Activated naive CD4-positive, alpha-beta T cell treated with anti-CD3 and anti-CD28 coated beads, Interleukin-2, amount 50 U/mL, for 72 hours (primary cell): ENCODE results near the gene PANK4. TPM values are rescaled to one million over a fixed set of nuclear protein-coding genes. Genes with fewer than 3 reads are reported as not detected.
"Not testable (repeated sequence)": the region's sequence is repeated elsewhere in the genome, so short reads cannot be mapped to it uniquely, and the experiment has no call there.

Experiments
- ATAC-seq, 2 donors: fragments of 150-1000 bp; cut with Tn5 transposase; 2 replicates each; pipeline ENCODE4 v1.10.0; 2021; ENCODE audit warnings: mild to moderate bottlenecking in 2 of 2, moderate library complexity in 2 of 2
- DNase-seq, 2 donors: peaks; one replicate each; pipeline ENCODE4 v3.0.0; 2021 to 2022; ENCODE audit warnings: low spot score in 2 of 2
- H3K27ac Mint-ChIP-seq, 2 donors: one replicate each; pipeline ENCODE4 v1.8.0; 2022; ENCODE audit warnings: mild to moderate bottlenecking in 2 of 2, mixed read lengths in 2 of 2
- H3K36me3 Mint-ChIP-seq, 2 donors: one replicate each; pipeline ENCODE4 v1.8.0; 2022; ENCODE audit warnings: mixed read lengths in 2 of 2
- H3K9me3 Mint-ChIP-seq, 2 donors: one replicate each; pipeline ENCODE4 v1.8.0; 2022; ENCODE audit warnings: mixed read lengths in 2 of 2
- total RNA-seq, 2 donors: library from RNA; stranded (reverse); gene quantifications; one replicate each; pipeline ENCODE4 v1.2.3, GENCODE V29; 2022

Gene PANK4
- total RNA-seq, 2 donors from 2014 or later: 45.7 to 79.7 TPM

GRCh38 chr1:2552189-2552588 lies 25.8 kb upstream of the PANK4 start:
- DNase-seq (no peak), ATAC-seq (no peak)
- Mint-ChIP-seq H3K27ac (peak overlapping the region in 1 of 2 donors; percentile 66), H3K9me3 (no peaks in the 10 kb centered on the region), H3K36me3 (peaks cover 7 to 12% of the 10 kb centered on the region in 2 donors)

- not testable (repeated sequence) for DNase-seq, H3K9me3 Mint-ChIP-seq, ATAC-seq, H3K36me3 Mint-ChIP-seq
- peak overlapping the region in 1 of 2 donors; percentile 66 for H3K27ac Mint-ChIP-seq
Measured at GRCh38 chr1:2551544-2551943, 25.1 kb upstream of the PANK4 start.

- not testable (repeated sequence) for DNase-seq, H3K9me3 Mint-ChIP-seq, ATAC-seq, H3K36me3 Mint-ChIP-seq
- peak overlapping the region in 1 of 2 donors; percentile 93 for H3K27ac Mint-ChIP-seq
Measured at GRCh38 chr1:2550309-2550861, 24.0 kb upstream of the PANK4 start.

GRCh38 chr1:2549367-2550029 lies 23.1 kb upstream of the PANK4 start:
- not testable (repeated sequence) for H3K9me3 Mint-ChIP-seq, H3K36me3 Mint-ChIP-seq, DNase-seq, ATAC-seq
- peak overlapping the region; percentile 93 to 94 for H3K27ac Mint-ChIP-seq

- no peaks in the 10 kb centered on the region for H3K9me3 Mint-ChIP-seq
- ATAC-seq (peak; percentile 31 to 38), DNase-seq (peak; percentile 88)
- peak overlapping the region; percentile 93 to 97 for H3K27ac Mint-ChIP-seq
- no peaks in the 10 kb centered on the region for H3K36me3 Mint-ChIP-seq
Measured at GRCh38 chr1:2548068-2548589, 21.7 kb upstream of the PANK4 start.

- peak; percentile 52 to 62 for ATAC-seq
Measured at GRCh38 chr1:2547210-2548067, 21.0 kb upstream of the PANK4 start.

GRCh38 chr1:2546515-2547209 lies 20.3 kb upstream of the PANK4 start:
- DNase-seq (peak; percentile 85 to 89), ATAC-seq (peak; percentile 53 to 70)
- Mint-ChIP-seq H3K9me3 (no peaks in the 10 kb centered on the region), H3K27ac (peak overlapping the region; percentile 93 to 97), H3K36me3 (no peaks in the 10 kb centered on the region)

More at GRCh38 chr1:2547210-2548067, 21.0 kb upstream of the PANK4 start:
- H3K9me3 Mint-ChIP-seq: no peaks in the 10 kb centered on the region
- H3K36me3 Mint-ChIP-seq: no peaks in the 10 kb centered on the region
- peak overlapping the region; percentile 93 to 97 for H3K27ac Mint-ChIP-seq
- DNase-seq: peak; percentile 66 to 85

GRCh38 chr1:2545754-2546514 lies 19.5 kb upstream of the PANK4 start:
- peak overlapping the region in 1 of 2 donors; percentile 93 for H3K27ac Mint-ChIP-seq
- no peaks in the 10 kb centered on the region for H3K36me3 Mint-ChIP-seq
- DNase-seq (peak; percentile 88 to 91), ATAC-seq (peak; percentile 34 to 59)
- no peaks in the 10 kb centered on the region for H3K9me3 Mint-ChIP-seq

- H3K27ac Mint-ChIP-seq: no peak overlapping the region
- no peaks in the 10 kb centered on the region for H3K36me3 Mint-ChIP-seq
- no peaks in the 10 kb centered on the region for H3K9me3 Mint-ChIP-seq
- no peak for DNase-seq
- ATAC-seq: no peak
Measured at GRCh38 chr1:2544875-2545640, 18.7 kb upstream of the PANK4 start.

- DNase-seq: no peak
- no peak for ATAC-seq
- Mint-ChIP-seq H3K9me3 (no peaks in the 10 kb centered on the region), H3K36me3 (no peaks in the 10 kb centered on the region), H3K27ac (no peak overlapping the region)
Measured at GRCh38 chr1:2544093-2544874, 17.9 kb upstream of the PANK4 start.

- Mint-ChIP-seq H3K9me3 (no peaks in the 10 kb centered on the region), H3K27ac (no peak overlapping the region), H3K36me3 (no peaks in the 10 kb centered on the region)
- ATAC-seq: no peak
- DNase-seq: no peak
Measured at GRCh38 chr1:2543543-2544092, 17.2 kb upstream of the PANK4 start.

- Mint-ChIP-seq H3K36me3 (no peaks in the 10 kb centered on the region), H3K27ac (no peak overlapping the region), H3K9me3 (no peaks in the 10 kb centered on the region)
- ATAC-seq (no peak), DNase-seq (no peak)
Measured at GRCh38 chr1:2542246-2542915, 16.0 kb upstream of the PANK4 start.

GRCh38 chr1:2541619-2542245 lies 15.3 kb upstream of the PANK4 start:
- Mint-ChIP-seq H3K9me3 (no peaks in the 10 kb centered on the region), H3K36me3 (no peaks in the 10 kb centered on the region), H3K27ac (no peak overlapping the region)
- no peak for DNase-seq
- no peak for ATAC-seq
